KBM-7 (cell line): ENCODE data around the gene ALG3.

ENCODE experiments used
- DNase-seq: peaks from one replicate; pipeline ENCODE4 v3.0.0-alpha.2; 2015
- in situ Hi-C: fragments of 300-500 bp; cut with MboI; formaldehyde crosslinking; loops from 2 replicates; pipeline ENCODE4 v1.14.3; 2020; ENCODE audit warnings: low sequenced_read_pairs, low pct_unique_long_range_greater_than_20kb, mixed read lengths

Gene ALG3

DNA sequence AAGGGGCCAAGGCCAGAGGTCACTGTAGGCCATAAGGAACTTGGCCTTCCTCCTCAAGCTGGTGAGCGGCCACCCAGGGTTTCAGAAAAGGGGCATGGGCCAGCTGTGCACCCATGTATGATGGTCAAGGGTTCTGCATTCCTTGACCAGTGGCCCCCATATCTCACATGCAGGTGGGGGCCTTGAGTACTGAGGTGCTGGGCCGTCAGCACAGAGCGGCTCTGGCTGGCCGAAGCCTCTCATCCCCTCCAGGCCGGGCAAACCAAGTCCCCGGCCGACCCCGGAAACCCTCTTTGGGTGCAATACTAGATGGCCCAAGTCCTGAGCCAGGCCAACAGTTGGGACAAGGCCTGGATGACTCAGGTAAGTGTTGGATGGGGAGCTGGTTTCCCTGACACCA lies 9.5 kb downstream of the ALG3 start:
- no peak for DNase-seq
- in situ Hi-C loops, result no loop called here

- DNase-seq, result no peak
- in situ Hi-C loops, result no loop called here
Observed at GRCh38 chr3:184238246-184238818, 10.4 kb downstream of the ALG3 start.

DNA sequence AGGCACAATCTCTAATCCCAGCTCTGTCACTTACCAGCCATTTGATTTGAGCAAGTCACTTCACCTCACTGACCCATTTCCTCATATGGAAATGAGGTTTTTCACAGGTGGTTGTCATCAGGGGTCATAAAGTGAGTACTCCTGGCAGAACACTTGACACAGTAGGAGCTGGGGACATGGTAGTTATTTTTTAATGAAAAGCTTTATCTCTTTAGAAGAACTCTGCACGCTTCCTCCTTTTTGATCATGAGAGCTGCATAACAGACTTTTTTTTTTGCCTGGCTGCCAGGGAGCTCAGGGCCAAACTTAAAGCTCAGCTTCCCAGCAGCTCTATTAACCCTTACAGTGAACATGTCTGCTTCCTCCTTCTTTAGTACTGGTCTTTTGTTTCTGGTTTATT lies 11.0 kb downstream of the ALG3 start:
- in situ Hi-C loops, result no loop called here
- DNase-seq, result peak; percentile 43

- no peak for DNase-seq
- in situ Hi-C loops, result no loop called here
Observed at GRCh38 chr3:184237211-184237610, 11.6 kb downstream of the ALG3 start.

DNA sequence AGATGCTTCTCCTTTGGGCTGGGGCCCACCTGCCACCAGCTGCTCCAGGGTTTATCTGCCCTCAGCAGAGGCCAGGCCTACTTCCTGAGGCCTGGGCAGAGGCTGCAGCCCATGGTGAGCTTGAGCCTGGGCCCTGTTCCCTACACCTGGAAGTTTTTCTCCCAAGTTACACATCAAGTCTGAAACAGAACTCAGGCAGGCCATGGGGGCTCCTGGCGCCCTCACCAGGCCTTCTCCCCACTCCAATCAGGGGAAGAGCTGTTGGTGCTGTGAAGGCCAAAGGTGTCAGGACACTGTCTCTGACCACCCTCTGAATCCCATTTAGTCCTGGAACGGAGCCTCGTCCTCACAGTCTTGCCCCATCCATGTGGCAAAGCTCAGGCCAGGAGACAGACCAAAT lies 12.1 kb downstream of the ALG3 start:
- no peak for DNase-seq

DNA sequence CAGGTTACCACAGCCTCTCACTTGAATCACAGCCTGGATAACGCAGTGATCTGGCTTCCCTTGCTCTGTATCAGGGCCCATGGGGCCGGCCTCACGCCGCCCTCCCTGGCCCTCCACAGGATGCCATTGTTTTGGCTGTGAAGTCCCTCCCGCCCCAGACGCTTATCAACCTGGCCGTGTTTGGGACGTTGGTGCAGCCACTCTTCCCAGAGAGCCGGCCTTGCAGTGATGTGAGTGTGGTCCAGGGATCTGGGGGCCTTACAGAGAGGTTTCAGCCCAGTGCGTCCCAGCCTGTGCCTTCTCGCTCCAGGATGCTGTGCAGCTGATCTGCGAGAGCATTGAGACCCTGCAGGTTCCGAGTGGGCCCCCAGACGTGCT lies 12.7 kb downstream of the ALG3 start:
- no peak for DNase-seq
- in situ Hi-C loops, result no loop called here

More for the DNA sequence above, 12.1 kb downstream of the ALG3 start:
- in situ Hi-C loops, result no loop called here

DNA sequence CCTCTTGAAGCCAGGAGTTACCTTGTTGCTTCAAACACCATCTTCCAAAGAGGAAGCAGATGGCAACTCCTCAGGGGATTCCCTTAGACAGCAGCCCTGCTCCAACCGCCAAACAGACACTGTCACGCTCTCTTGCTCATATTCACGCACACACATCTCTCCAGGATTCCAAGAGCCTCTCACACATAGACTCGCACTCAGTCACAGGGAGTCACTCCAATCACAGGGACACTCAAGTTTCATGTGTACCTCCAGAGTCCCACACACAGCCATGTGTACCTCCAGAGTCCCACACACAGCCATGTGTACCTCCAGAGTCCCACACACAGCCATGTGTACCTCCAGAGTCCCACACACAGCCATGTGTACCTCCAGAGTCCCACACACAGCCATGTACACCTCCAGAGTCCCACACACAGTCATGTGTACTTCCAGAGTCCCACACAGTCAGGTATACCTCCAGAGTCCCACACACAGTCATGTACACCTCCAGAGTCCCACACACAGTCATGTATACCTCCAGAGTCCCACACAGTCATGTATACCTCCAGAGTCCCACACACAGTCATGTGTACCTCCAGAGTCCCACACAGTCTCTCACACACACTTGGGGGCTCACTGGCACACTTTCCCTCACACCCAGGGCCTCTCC lies 13.3 kb downstream of the ALG3 start:
- in situ Hi-C loops, result no loop called here
- no peak for DNase-seq

DNA sequence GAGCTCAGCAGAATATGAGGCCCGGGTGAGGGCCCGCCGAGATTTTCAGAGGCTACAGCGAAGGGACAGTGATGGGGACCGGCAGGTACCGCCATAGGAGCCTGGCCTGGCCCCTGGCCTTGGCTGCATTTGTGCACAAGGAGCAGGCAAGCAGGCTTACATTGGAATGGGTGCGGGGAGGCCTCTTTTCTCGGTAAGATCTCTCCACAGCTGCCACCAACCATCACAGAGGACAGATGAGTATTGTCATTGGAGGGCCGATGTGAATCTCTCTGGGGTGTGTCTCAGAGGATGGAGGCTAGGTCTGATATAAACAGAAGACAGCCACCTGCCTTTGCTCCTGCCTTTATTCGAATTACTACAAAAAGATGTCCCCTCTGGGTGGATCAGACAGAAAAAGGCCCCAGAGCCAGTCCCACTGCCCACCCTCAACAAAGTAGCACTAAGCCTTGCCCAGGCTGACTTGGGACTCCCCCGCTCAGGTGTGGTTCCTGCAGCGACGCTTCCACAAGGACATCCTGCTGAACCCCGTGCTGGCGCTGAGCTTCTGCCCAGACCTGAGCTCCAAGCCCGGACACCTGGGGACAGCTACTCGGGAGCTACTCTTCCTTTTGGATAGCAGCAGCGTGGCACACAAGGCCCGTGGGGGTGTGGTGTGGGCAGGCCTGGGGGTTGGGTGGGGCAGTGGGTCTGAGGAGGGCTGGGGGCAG lies 13.9 kb downstream of the ALG3 start:
- in situ Hi-C loops, result no loop called here
- no peak for DNase-seq

DNA sequence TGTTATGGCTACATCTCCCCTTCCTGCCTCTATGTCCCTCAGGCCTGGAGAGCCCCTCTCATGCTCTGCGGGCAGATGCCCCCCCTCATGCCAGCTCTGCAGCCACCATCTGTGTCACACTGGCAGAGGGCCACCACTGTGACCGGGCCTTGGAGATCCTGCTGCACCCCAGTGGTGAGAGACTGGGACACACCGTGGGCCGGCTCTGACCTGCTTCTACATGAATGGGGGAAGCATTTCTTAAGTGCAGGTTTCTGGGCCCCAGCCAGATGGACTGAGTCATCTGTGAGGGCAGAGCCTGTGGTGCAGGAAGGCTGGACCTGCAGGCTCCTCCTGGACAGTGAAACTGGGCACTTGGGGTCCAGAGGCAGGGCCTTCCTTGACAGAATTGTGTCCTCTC lies 14.5 kb downstream of the ALG3 start:
- in situ Hi-C loops, result no loop called here
- no peak for DNase-seq

GRCh38 chr3:184233127-184233843 lies 15.5 kb downstream of the ALG3 start:
- no peak for DNase-seq
- in situ Hi-C loops, result no loop called here

DNA sequence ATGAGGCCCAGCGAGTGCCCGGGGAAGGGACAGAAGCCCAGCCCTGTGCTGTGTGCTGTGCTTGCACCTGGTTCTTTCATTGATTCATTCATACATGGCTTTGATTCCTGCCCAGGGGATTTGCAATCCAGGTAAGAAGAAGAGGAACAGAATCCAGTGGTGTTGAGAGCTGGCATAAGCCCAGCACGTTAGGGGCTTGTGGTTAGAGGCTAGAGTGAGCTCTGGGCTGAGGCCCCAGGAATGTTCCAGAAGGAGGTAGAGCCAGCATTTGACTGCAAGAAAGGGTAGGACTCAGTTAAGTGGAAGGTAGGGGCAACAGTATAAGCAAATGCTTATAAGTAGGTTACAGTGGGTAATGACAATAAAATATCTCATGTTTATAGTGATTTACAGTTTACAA lies 17.1 kb downstream of the ALG3 start:
- no peak for DNase-seq
- in situ Hi-C loops, result no loop called here

GRCh38 chr3:184230603-184231528 lies 17.9 kb downstream of the ALG3 start:
- in situ Hi-C loops, result no loop called here
- no peak for DNase-seq

DNA sequence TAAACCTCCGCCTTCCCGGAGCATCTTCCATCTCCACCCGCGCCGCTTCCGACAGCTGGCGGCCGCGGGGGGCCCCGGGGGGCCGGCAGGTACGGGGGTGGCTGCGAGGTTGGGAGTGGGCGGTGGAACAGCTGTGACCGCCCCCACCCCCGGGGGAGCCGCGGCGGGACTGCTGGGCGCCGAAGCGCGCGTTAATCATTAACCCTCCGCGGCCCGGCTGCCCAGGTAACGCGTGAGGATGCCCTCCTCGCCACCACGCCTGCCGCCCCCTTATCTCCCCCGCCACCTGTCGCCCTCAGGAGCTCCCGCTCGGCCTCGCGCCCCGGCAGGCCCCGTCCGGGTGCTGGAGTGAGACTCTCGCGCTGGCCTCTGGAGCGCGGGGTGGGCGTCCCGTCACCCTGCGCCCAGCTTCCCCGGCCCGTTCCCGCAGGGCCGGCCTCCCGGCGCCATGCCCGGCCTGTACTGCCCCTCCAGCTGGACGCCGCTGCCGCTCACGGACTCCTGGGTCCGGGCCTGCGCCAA lies 18.6 kb downstream of the ALG3 start:
- in situ Hi-C loops, result no loop called here

GRCh38 chr3:184229394-184230080 lies 19.2 kb downstream of the ALG3 start, which contains the start of gene VWA5B2:
Gene VWA5B2, plus strand, starts transcription at chr3:184229585. Its CDS starts 944 bp downstream, at chr3:184230529.
- in situ Hi-C loops, result no loop called here
- DNase-seq, result peak; percentile 76

More for the DNA sequence above, 18.6 kb downstream of the ALG3 start:
- no peak for DNase-seq

- in situ Hi-C loops, result no loop called here
- DNase-seq, result no peak
Observed at GRCh38 chr3:184228376-184229137, 20.2 kb downstream of the ALG3 start.

DNA sequence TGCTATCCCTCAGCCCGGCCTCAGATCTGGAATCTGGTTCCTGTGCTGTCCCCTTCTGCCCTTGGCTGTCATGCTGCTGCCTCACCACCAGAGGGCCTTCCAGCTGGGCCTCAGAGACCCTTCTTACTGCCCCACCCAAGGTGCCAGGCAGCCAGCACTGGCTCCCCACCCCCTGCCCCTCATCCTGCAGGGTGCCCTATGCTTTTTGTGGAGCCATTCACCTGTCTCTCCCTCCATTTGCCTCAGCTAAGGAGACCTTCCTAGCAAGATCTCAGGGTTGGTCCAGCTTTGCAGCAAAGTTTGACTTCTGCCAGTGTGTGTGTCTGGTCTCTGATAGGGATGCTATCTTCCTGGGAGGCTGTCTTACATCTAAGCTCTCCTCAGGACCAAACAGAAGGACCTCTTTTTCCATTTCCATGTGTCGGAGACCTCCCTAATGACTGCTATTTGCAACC lies 21.3 kb downstream of the ALG3 start:
- in situ Hi-C loops, result no loop called here
- peak; percentile 54 for DNase-seq

DNA sequence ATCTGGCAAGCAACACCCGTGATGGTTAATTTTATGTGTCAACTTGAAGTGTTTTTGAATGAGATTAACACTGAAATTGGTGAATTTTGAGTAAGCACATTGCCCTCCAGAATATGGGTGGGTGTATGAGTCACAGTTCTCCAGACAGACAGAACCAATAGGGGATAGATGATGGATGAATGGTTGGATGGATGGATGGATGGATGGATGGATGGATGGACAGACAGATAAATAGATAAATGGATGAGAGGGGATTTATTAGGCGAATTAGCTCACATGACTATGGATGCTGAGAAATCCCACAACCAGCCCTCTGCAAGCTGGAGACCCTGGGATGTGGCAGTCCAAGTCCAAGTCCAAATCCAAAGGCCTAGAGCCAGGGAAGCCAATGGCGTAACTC lies 24.8 kb downstream of the ALG3 start:
- in situ Hi-C loops, result no loop called here
- DNase-seq, result no peak
